Caco-2 (cell line): Measurements from ENCODE around the gene E2F1. TPM values are rescaled to one million over a fixed set of nuclear protein-coding genes. Genes with fewer than 3 reads are reported as not detected.

Experiments
- BruUV-seq: library from RNA; stranded (reverse); fragments of 400-500 nt; replicated peaks from 2 replicates; lab custom pipeline; 2021; lab: Mats Ljungman, UMichigan
- CTCF ChIA-PET: fragments of 300-600 bp; sonication (Branson Sonifier 250); formaldehyde crosslinking; loops from one replicate; lab custom pipeline; 2022; ENCODE audit warnings: antibody characterized with exemption; lab: Charles Lee
- POLR2A ChIA-PET: fragments of 300-600 bp; sonication (Branson Sonifier 250); formaldehyde crosslinking; loops from one replicate; lab custom pipeline; 2022; ENCODE audit warnings: antibody characterized with exemption; lab: Charles Lee
- DNase-seq, 2 experiments: peaks; one replicate each; pipeline versions ENCODE4 v3.0.0 to v3.0.0-alpha.2; 2020 to 2022
- H3K27me3 ChIP-seq: replicated peaks from 2 replicates; pipeline ENCODE4 v1.6.0; 2011; ENCODE audit warnings: low read length; ENCODE audit not compliant: control insufficient read depth, insufficient read depth
- H3K36me3 ChIP-seq: 2 replicates; pipeline ENCODE4 v1.5.1; 2011; ENCODE audit warnings: low read length; ENCODE audit not compliant: control insufficient read depth, insufficient read depth
- H3K4me1 ChIP-seq: fragments of 250-450 bp; sonication (Bioruptor Pico); 2 replicates; pipeline ENCODE4 v1.5.1; 2020; ENCODE audit warnings: mild to moderate bottlenecking
- H3K4me3 ChIP-seq: 2 replicates; pipeline ENCODE4 v1.5.1; 2011; ENCODE audit warnings: low read depth, mild to moderate bottlenecking, control low read depth, low read length
- H3K9me3 ChIP-seq: fragments of 250-450 bp; sonication (Bioruptor Pico); 2 replicates; pipeline ENCODE4 v1.5.1; 2020; ENCODE audit warnings: mild to moderate bottlenecking, moderate library complexity
- H3K27ac Mint-ChIP-seq: one replicate; pipeline ENCODE4 v1.8.0; 2022; ENCODE audit warnings: mixed read lengths; ENCODE audit not compliant: unreplicated experiment
- H3K27me3 Mint-ChIP-seq: one replicate; pipeline ENCODE4 v1.8.0; 2022; ENCODE audit warnings: mixed read lengths; ENCODE audit not compliant: insufficient read depth, unreplicated experiment
- H3K36me3 Mint-ChIP-seq: one replicate; pipeline ENCODE4 v1.8.0; 2022; ENCODE audit warnings: mild to moderate bottlenecking, mixed read lengths; ENCODE audit not compliant: insufficient read depth, unreplicated experiment
- H3K4me1 Mint-ChIP-seq: one replicate; pipeline ENCODE4 v1.8.0; 2022; ENCODE audit warnings: low read depth, mixed read lengths; ENCODE audit not compliant: unreplicated experiment
- H3K4me3 Mint-ChIP-seq: one replicate; pipeline ENCODE4 v1.8.0; 2022; ENCODE audit warnings: mild to moderate bottlenecking, moderate library complexity, mixed read lengths; ENCODE audit not compliant: unreplicated experiment
- H3K9me3 Mint-ChIP-seq: one replicate; pipeline ENCODE4 v1.8.0; 2022; ENCODE audit warnings: mixed read lengths; ENCODE audit not compliant: unreplicated experiment
- CTCF ChIP-seq, 2 experiments: fragments of 200-600 bp in 1 of 2; IDR thresholded peaks; 1 replicate in 1 of 2; 2 replicates in 1 of 2; pipeline versions ENCODE4 v1.5.1 to v1.8.0; 2011 to 2022; ENCODE audit warnings: antibody characterized with exemption in 1 of 2, control low read depth in 1 of 2, inconsistent platforms in 1 of 2, low read depth in 1 of 2, low read length in 1 of 2, mild to moderate bottlenecking in 1 of 2, moderate library complexity in 1 of 2; ENCODE audit not compliant: insufficient read depth in 1 of 2, severe bottlenecking in 1 of 2, unreplicated experiment in 1 of 2
- intact Hi-C: fragments of 100-400 bp; cut with micrococcal nuclease; formaldehyde crosslinking; loops from one replicate; pipeline ENCODE4 v1.10.0; 2022; ENCODE audit not compliant: unreplicated experiment
- total RNA-seq: library from RNA; stranded (reverse); gene quantifications from 2 replicates; pipeline ENCODE4 v1.2.3, GENCODE V29; 2022

Gene E2F1
- total RNA-seq, 1 experiment from 2014 or later: 74.7 TPM

- Mint-ChIP-seq H3K9me3 (no peaks in the 10 kb centered on the region), H3K4me3 (no peak overlapping the region), H3K27ac (no peak overlapping the region), H3K36me3 (peaks cover 77% of the 10 kb centered on the region), H3K4me1 (peaks cover 25% of the 10 kb centered on the region), H3K27me3 (no peaks in the 10 kb centered on the region)
- Histone ChIP-seq H3K27me3 (no peaks in the 10 kb centered on the region), H3K36me3 (no peaks in the 10 kb centered on the region), H3K9me3 (no peaks in the 10 kb centered on the region), H3K4me1 (peaks cover 27% of the 10 kb centered on the region), H3K4me3 (no peak overlapping the region)
- TF ChIP-seq CTCF (IDR thresholded peaks at IDR 0.05; ENCODE audit: insufficient read depth in 1 of 2, low read depth in 1 of 2, low read length in 1 of 2, severe bottlenecking in 1 of 2, unreplicated experiment in 1 of 2): no peak
- BruUV-seq: no TSS peak
- CTCF ChIA-PET: interaction anchor here (0.8 to 6.5 kb wide), 4 partner anchors 15 to 197 kb away, joined by 3 to 127 read pairs (median 39); partner anchors contain the start of genes ACTL10 and CBFA2T2
- DNase-seq: peak in 1 of 2 experiments; percentile 41
- POLR2A ChIA-PET: interaction anchor here (1.3 kb wide), 1 partner anchor 12 kb away, joined by 5 read pairs; no protein-coding TSS in a partner anchor
- intact Hi-C loops: no loop called here
These were observed 35.2 kb downstream of the E2F1 start for GRCh38 chr20:33650753-33651561.

- Mint-ChIP-seq H3K27me3 (no peaks in the 10 kb centered on the region), H3K4me3 (no peak overlapping the region), H3K9me3 (no peaks in the 10 kb centered on the region), H3K4me1 (peaks cover 24% of the 10 kb centered on the region), H3K36me3 (peaks cover 81% of the 10 kb centered on the region), H3K27ac (peak overlapping the region; percentile 15)
- intact Hi-C loops: no loop called here
- CTCF ChIA-PET: interaction anchor here (1.6 to 6.5 kb wide), 2 partner anchors 16 to 160 kb away, joined by 6 to 127 read pairs; partner anchors contain the start of genes ACTL10 and CBFA2T2
- Histone ChIP-seq H3K4me1 (peaks cover 23% of the 10 kb centered on the region), H3K36me3 (no peaks in the 10 kb centered on the region), H3K27me3 (no peaks in the 10 kb centered on the region), H3K4me3 (no peak overlapping the region), H3K9me3 (no peaks in the 10 kb centered on the region)
- BruUV-seq: no TSS peak
- DNase-seq: no peak
- POLR2A ChIA-PET: no interaction called here
- TF ChIP-seq CTCF (IDR thresholded peaks at IDR 0.05; ENCODE audit: insufficient read depth in 1 of 2, low read depth in 1 of 2, low read length in 1 of 2, severe bottlenecking in 1 of 2, unreplicated experiment in 1 of 2): no peak
These were observed 36.0 kb downstream of the E2F1 start for GRCh38 chr20:33650111-33650752.

GRCh38 chr20:33649201-33649681 is 36.9 kb downstream of the E2F1 start:
- intact Hi-C loops: no loop called here
- Histone ChIP-seq H3K36me3 (no peaks in the 10 kb centered on the region), H3K27me3 (no peaks in the 10 kb centered on the region), H3K4me1 (peaks cover 13% of the 10 kb centered on the region), H3K9me3 (no peaks in the 10 kb centered on the region), H3K4me3 (no peak overlapping the region)
- H3K36me3 Mint-ChIP-seq: peaks cover 71% of the 10 kb centered on the region
- no peak overlapping the region for H3K4me3 Mint-ChIP-seq
- H3K27ac Mint-ChIP-seq: no peak overlapping the region
- peaks cover 14% of the 10 kb centered on the region for H3K4me1 Mint-ChIP-seq
- ChIA-PET CTCF (interaction anchor here (0.5 to 2.3 kb wide), 5 partner anchors 17 to 192 kb away, joined by 3 to 11 read pairs (median 3); partner anchors contain the start of gene ACTL10), POLR2A (interaction anchor here (0.6 to 0.8 kb wide), 2 partner anchors 15 to 52 kb away, joined by 3 to 5 read pairs; no protein-coding TSS in a partner anchor)
- no peaks in the 10 kb centered on the region for H3K27me3 Mint-ChIP-seq
- TF ChIP-seq CTCF (IDR thresholded peaks at IDR 0.05; ENCODE audit: insufficient read depth in 1 of 2, low read depth in 1 of 2, low read length in 1 of 2, severe bottlenecking in 1 of 2, unreplicated experiment in 1 of 2): no peak
- no peaks in the 10 kb centered on the region for H3K9me3 Mint-ChIP-seq
- DNase-seq: no peak
- BruUV-seq: no TSS peak
